SK-N-SH (cell line): ENCODE data around the gene TLE1.

Experiments
- CTCF ChIP-seq: fragments of 200-600 bp; sonication (generic); IDR thresholded peaks from 2 replicates; pipeline ENCODE4 v1.6.1; 2017; ENCODE audit warnings: antibody characterized with exemption, mild to moderate bottlenecking, moderate library complexity
- EP300 ChIP-seq, 2 experiments: IDR thresholded peaks; 2 replicates each; pipeline versions ENCODE4 v1.4.0 to v1.6.1; 2012; ENCODE audit warnings: borderline replicate concordance in 1 of 2, low read depth in 1 of 2, low read length in 1 of 2
- EZH2phosphoT487 ChIP-seq: fragments of 200-600 bp; sonication (generic); IDR thresholded peaks from 2 replicates; pipeline ENCODE4 v1.6.1; 2017; ENCODE audit warnings: low read depth, mixed run types, mild to moderate bottlenecking, antibody characterized with exemption, moderate library complexity, borderline replicate concordance
- FOXJ3 ChIP-seq: sonication (generic); formaldehyde crosslinking; IDR thresholded peaks from 2 replicates; pipeline ENCODE4 v1.5.1; 2020; ENCODE audit warnings: mild to moderate bottlenecking, missing genetic modification reagents
- GABPA ChIP-seq: IDR thresholded peaks from 2 replicates; pipeline ENCODE4 v1.4.0; 2012; ENCODE audit warnings: low read depth, mild to moderate bottlenecking
- MEF2A ChIP-seq: IDR thresholded peaks from 2 replicates; pipeline ENCODE4 v1.4.0; 2012; ENCODE audit warnings: low read depth, borderline replicate concordance
- MXI1 ChIP-seq: IDR thresholded peaks from 2 replicates; pipeline ENCODE4 v1.6.1; 2012; ENCODE audit warnings: mild to moderate bottlenecking, low read depth, low read length, improper control_type of control experiment
- NFIC ChIP-seq: IDR thresholded peaks from 2 replicates; pipeline ENCODE4 v1.4.0; 2012; ENCODE audit warnings: borderline replicate concordance
- POLR2AphosphoS5 ChIP-seq: IDR thresholded peaks from 2 replicates; pipeline ENCODE4 v1.6.1; 2012; ENCODE audit warnings: low read depth, low read length
- RAD21 ChIP-seq: IDR thresholded peaks from 2 replicates; pipeline ENCODE4 v1.6.1; 2012; ENCODE audit warnings: mild to moderate bottlenecking, low read length
- TEAD4 ChIP-seq: IDR thresholded peaks from 2 replicates; pipeline ENCODE4 v1.4.0; 2012; ENCODE audit warnings: mild to moderate bottlenecking, borderline replicate concordance; ENCODE audit not compliant: insufficient read depth
- YY1 ChIP-seq: IDR thresholded peaks from 2 replicates; pipeline ENCODE4 v1.4.0; 2012; ENCODE audit warnings: low read depth, mild to moderate bottlenecking
- TF ChIP-seq, protein P1 (sequence below): IDR thresholded peaks from 2 replicates; pipeline ENCODE4 v1.4.0; 2012; ENCODE audit warnings: low read depth

DNA sequence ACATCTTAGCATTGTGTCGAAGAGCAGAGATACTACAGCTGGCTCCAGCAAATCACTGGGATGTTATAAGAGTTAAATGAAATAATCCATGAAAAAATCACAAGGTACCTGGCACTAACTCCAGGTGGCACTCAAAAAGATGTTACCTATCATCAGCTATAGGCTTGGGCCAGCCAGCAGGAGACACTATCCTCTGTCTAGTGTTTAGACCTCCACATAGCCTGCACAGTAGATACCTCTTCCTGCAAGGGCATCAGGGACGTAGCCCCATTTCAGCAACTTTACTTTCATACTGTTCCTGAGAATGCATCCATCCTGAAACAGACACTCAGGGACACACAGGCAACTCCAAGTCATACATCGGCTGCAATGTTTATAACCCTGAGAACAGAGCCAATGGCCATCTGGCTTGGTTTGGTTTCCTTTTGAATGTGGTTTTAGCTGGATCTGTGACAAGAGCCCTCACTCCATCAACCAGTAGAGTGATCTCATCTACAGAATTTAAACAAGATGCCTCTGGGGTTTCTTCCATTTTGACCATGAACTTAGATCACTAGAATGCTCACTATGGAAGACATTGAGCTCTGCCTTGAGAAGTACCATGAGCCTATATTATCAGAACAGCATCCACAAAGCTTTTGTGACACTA lies 69.9 kb downstream of the TLE1 start:
- TF ChIP-seq CTCF (no peak), MXI1 (no peak), MEF2A (no peak), YY1 (no peak), FOXJ3 (CRISPR knock-in tag) (no peak), RAD21 (no peak), EP300 (IDR thresholded peaks at IDR 0.05; ENCODE audit: borderline replicate concordance in 1 of 2, low read depth in 1 of 2, low read length in 1 of 2) (no peak), GABPA (no peak), POLR2AphosphoS5 (no peak), EZH2phosphoT487 (no peak), TEAD4 (no peak), NFIC (no peak)
- TF ChIP-seq, protein P1, sequence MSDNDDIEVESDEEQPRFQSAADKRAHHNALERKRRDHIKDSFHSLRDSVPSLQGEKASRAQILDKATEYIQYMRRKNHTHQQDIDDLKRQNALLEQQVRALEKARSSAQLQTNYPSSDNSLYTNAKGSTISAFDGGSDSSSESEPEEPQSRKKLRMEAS: no peak
